Measurements from ENCODE around the gene VIT.
"Not testable (repeated sequence)": the region's sequence is repeated elsewhere in the genome, so short reads cannot be mapped to it uniquely, and the experiment has no call there.

Gene VIT

DNA sequence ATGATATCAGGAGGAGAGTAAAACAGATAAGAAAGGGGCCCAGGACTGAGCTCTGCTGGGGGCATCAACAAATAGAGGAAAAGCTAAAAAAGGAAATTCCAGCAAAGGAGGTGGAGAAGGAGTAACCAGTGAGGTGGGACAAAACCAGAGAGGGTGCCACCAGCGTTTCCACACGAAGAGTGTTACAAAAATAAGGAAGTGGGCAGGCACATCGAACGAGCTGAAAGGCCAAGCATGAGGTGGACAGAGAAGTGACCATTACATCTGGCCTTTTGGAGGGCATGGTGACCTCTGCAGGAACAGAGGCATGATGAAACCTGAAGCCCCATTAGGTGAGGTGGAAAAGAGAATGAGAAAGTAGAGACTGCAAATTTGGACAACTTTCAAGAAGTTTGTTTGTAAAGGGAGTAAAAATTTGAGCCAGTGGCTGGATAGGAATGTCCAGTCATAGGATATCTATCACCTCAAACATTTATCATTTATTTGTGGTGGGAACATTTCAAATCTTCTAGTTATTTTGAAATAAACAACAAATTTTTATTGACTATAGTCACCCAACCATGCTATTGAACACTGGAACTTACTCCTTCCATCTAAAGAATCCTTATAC is 18.4 kb upstream of the VIT start:
- DNase-seq = no peak

DNA sequence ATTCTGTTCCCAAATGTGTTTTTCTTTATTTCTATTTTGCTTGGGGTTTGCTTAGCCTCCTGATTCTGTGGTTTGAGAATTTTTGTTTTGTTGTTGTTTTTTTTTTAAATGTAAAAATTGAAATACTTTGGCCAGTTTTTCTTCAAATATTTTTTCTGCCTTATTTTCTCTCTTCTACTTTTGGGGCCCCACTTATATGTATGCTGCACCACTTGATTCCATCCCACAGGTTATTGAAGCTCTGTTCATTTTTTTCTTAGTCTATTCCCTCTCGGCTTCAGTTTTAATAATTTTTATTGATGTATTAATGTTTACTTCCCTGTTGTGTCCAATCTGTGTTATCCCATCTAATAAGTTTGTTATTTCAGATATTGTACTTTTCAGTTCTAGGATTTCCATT is 17.7 kb upstream of the VIT start:
- DNase-seq = no peak

DNA sequence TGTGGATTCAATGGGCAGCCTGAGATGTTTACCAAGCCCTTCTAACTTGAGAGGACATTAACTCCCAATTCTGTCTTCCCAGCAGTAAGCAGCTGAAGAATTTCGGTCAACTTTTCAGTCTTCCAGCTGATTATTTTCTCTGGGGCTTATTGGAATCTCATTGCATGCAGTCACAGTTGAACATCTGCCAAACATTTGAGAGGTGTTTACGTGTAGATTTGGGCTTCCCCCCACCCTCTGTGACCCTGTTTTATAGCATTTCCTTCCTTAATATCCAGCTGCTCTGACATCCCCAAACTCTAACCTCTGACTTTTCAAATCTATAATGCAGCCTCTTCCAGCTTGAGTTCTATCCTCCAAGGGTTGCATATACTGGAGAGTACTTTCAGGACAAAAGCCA is 16.5 kb upstream of the VIT start:
- DNase-seq = no peak

DNA sequence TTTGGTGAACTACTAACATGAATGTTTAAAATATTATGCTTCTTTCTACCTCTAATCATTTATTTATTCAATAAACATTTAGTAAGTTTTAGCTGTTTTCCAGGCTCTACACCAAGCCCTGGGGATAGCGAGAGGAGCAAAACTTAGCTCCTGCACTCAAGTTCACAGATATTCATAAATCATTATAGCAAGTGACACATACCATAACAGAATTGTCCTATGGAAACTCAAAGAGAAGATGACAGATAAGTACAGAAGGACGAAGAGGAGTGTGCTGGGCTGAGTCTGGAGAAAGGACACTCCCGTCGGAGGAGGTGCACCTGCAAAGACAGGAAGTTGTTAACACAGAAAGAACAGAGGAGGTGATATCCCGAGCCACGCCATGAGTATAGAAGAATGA is 13.9 kb upstream of the VIT start:
- DNase-seq = no peak

DNA sequence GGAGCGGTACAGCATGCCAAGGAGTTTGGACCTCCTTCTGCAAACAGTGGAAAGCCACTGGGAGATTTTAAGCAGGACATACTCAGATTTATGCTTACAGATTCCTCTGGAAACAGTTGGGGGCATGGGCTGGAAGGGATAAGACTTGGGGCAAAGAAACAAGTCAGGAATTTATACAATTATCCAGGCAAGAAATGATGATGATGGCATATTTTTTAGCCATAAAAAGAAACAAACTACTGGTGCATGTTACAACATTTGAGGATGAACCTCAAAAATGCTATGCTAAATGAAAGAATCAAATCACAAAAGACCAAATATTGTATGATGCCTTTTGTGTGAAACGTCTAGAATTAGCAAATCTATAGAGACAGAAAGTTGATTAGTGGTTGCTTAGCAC is 13.5 kb upstream of the VIT start:
- no peak for DNase-seq

DNA sequence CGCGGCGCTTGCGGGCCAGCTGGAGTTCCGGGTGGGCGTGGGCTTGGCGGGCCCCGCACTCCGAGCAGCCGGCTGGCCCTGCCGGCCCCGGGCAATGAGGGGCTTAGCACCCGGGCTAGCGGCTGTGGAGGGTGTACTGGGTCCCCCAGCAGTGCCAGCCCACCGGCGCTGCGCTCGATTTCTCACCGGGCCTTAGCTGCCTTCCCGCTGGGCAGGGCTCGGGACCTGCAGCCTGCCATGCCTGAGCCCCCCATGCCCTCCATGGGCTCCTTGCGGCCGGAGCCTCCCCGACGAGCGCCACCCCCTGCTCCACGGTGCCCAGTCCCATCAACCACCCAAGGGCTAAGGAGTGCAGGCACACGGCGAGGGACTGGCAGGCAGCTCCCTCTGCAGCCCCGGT is 8.2 kb upstream of the VIT start:
- not testable (repeated sequence) for DNase-seq

DNA sequence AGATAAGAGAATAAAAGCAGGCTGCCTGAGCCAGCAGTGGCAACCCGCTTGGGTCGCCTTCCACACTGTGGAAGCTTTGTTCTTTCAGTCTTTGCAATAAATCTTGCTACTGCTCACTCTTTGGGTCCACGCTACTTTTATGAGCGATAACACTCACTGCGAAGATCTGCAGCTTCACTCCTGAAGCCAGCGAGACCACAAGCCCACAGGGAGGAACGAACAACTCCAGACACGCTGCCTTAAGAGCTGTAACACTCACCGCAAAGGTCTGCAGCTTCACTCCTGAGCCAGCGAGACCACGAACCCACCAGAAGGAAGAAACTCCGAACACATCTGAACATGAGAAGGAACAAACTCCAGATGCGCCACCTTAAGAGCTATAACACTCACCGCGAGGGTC is 7.5 kb upstream of the VIT start:
- not testable (repeated sequence) for DNase-seq

DNA sequence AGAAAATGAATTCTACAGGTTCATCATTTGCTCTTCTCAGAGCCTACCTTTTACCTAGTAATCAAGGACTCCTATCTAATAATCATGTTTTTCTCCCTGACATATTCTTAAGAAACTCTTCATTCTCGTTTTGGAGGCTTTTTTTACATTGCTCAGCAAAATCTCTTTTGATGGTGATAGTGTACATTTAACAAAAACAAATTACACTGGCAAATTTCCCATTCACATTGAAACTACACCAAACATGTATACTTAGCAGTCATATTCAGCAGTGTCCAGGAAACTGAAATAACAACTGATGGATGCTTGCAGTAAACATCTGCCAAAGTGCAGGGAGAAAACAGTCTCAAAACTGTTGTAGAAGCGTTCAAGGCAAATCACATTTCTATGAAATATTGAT is 4.4 kb upstream of the VIT start:
- DNase-seq = no peak

DNA sequence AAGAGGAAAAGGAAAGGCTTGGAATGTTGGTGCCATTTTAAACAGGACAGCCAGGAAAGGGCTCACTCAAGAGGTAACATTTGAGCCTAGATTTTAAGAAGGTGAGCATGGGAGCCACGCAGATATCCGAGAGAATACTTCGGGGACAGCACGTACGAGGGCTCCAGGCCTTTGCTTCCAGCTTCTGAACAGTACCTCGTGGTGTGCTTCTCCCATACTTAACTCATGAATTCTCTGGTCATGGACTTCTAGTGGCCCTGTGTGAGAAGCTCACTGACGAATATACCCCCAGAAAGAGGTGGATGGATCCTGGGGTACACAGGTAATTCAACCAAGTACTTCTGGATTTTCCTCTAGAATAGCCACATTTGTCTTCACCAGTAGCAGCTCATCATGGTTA is 2.7 kb upstream of the VIT start:
- no peak for DNase-seq

DNA sequence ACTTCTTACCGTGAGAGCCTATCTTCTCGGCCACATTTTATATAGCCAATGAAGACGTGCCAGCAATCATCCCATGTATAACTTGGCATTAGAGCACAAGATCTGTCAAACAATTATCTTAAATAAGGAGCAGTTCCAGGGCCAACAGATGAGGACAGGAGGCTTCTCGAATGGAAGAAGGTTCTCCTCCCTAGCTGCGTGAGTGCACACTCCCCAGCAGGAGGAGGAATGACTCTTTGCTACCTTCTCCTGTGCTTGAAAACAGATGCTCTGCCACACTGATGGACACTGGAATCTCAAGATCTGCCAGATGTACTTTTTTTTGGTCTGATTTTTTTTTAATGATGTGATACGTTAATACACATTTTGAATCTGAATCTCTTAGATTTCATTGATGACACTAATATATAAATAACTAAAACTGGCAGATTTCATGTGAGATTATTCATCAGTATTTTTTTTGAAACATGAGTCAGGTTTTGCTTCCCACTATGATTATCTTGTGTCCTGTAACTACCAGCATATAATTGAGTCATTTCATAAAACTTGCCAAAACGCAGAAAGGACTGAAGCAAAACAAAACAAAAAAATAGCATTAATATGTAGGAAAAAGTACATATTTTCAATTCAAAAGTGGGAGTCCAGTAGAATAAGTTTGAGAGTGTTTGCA is 626 bp upstream of the VIT start:
- DNase-seq = no peak

DNA sequence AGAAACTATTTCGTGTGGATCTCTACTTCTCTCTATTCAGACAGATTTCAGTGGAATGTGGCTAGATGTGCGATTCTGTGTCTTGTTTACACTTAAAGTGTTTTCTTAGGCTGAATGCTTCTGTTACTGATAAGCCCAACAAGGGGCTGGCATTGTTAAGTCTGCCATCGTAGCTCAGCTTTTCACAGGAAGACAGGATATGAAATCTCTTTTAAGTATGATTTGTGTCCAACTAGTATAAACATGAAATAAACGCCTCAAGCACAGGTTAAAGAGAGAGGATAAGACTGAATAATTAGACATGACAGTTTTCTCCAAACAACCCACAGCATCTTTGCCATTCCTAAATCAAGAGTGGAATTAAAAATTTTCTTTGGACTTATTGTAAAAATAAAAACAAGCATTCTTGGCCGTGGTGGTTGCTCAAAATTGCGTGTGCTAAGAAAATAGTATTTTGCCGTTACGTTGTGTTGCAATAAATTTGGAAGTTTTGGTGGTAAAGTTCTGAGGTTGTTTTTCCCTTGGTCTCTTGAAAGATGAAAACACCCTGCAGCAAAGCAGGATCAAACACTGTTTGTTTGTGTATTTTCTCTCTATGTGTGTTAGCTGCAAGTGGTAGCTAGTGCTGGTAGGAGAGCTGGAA is 1.0 kb downstream of the VIT start:
- DNase-seq = no peak

DNA sequence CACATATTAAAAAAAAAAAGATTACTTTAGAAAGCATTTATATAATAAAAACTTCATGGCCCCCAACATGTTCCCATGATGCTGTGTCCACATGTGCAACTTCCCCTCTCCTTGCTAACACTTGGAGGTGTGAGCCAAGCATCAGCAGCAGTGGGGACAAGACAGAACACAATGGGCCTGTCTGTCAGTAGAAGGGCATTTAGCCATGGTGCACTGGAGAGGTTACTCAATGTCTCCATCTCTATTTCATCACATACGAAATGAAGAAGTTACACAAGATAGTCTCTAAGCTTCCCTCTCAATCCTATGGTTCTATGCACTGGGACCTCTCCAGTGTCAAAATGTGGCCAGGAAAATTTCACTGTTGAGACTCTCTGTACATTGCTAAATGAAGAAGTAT is 2.5 kb downstream of the VIT start:
- DNase-seq = no peak

DNA sequence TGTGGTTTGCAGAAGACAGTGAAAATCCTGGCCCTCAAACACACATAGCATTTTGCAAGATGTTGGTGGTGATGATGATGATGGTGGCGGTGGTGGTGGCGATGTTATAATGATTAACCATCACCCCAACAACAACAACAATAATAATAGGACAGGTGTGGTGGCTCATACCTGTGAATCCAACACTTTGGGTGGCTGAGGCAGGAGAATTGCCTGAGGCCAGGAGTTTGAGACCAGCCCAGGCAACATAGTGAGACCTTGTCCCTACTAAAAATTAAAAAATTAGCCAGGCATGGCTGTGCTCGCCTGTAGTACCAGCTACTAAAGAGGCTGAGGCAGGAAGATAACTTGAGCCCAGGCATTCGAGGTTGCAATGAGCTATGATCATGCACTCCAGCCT is 3.8 kb downstream of the VIT start:
- DNase-seq = no peak

DNA sequence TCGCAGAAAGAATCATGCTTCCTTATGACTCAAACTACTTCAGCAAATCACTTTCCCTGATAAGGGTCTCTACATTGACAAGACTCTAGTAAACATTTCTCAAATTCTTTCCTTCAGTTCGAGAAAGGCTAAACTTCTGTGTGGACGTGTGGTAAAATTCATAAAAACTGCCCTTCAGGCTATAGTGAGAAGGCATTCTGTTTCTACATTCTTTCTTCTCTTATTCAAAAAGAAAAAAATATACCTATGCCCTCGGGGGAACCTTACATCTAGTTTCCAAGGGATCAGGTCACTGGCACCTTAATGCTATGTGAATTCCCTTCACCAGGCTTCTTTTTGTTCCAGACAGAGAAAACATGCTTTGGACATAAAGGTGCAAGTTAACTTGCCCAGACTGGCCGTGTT is 4.9 kb downstream of the VIT start:
- DNase-seq = no peak

DNA sequence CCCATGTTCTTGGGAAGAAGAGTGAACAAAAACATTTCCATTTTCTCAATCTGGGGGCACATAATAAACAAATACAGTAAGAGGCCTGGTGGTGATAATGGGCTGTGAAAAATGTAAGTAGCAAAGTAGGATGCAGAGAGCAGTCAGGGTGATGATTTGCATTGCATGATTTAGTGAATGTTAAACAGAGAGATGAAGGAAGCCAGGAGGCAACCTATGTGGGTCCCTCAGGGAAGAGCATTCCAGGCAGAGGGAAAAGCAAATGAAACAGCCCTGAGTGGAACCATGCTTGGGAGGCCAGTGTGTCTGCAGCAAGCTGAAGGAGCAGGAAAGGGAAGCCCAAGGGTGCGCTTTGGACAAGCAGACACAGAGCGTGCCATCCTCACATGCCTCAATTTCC is 5.4 kb downstream of the VIT start:
- no peak for DNase-seq

DNA sequence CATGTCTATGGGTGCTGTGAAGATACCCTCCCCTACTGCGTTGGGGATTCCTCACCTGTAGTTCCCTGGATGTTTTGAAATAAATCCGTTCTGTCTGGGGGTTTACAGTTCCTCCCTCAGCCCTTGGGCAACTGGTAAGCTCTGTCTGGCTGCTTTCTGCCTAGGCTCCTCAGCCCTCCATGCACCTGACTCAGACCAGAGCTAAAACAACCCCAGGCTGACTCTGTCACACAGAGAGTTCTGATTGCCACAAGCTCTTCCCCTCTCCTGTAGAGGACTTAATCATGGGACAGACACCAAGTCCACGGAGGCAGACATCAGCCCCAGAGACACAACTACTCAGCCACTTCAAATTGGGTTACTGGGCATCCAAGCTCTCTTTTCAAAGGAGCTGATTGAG is 6.3 kb downstream of the VIT start:
- DNase-seq = no peak

DNA sequence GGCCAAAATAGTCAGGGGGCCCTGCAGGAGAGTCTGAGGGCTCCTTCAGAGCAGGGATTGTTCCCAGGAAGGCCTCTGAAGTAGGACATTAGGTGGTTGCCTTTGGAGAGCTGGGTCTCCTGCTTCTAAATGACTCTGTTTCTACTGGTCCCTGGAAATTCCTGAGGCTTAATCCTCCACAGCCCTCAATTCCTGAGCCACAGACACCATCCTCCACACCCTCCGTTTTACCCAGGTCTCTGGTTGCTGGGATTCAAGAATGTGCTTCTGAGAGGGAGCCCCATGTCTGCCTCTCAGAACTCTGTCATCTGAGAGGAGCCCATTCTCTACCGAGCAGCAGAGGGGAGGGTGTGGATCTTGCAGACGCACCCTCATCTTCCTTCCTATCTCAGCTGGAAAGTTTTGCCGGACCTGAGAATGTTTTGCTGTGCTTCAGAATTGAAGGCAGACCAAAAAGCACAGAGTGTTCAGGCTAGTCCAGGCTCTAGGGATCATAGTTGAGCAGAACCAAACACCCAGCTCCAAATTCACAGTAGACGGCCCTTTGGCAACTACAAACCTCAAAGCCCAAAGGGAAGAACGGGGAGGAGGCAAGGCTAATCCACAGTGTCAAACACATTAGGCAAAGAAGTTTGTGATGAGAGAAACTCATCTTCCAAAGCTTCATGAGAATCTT is 8.1 kb downstream of the VIT start:
- DNase-seq = no peak

DNA sequence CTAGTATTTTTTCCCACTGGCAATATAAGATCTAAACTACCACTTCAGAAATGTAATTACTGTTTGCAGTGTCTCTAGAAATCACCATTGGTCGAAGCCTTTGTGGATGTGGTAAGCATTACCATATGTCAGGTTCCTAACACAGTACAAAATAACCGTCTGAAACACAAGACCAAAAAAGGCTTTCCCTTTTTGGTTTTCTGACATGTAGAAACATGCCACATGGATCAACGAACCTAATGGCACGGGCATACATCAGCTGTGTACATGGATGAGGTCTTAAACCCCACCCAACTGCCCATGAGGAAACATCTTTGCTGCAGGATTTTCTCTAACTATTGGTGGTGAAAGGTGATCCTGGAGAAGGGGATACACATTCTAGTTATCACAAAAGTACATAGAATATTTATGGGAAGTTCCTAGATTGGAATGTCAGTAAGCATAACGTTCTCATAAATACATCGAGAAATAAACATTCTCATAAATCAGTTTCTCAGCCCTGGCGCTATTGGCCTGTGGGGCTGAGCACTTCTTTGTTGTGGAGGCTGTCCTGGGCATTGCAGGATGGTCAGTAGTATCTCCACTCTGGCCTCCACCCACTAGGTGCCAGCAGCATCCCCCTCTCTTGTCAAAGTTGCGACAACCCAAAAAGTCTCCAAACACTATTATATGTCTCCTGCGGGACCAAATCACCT is 9.0 kb downstream of the VIT start:
- DNase-seq = no peak

DNA sequence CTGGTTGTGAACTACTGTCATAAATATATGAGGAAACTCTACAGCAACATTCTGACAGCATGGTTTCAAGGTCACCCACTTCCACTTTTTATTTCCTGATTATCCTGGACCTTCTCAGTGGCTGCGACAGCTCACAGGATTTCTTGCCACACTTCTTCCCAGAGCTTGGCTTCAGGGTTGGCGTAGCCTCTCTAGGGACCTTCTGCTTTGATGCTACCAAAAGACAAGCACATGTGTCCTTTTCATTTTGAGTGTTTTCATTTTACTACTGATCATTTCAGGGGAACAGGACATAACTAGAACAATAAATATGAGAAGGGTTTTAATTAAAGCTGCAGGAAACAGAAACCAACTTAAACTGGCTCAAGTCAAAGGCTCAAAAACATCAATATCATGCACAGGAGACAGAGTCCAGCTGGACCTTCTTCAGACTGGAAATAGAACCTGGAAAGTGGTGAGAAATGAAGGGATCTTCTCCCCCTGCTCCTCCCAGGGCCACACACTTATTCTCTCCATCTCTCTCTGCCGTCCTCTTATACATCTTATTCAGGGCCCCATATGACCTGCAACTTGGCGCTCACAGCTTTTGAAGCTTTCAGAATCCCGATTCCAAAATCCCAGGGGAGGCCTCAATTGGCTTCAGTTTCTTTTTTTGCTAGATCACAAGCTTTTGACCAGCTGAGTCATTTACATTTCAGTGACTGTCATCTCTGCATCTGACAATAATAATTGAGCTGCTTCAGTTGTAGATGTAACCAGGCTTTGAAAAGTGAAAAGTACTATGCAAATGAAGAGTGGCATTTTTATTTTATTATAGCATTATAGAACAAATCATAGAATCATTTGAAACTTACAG is 9.7 kb downstream of the VIT start:
- no peak for DNase-seq

DNA sequence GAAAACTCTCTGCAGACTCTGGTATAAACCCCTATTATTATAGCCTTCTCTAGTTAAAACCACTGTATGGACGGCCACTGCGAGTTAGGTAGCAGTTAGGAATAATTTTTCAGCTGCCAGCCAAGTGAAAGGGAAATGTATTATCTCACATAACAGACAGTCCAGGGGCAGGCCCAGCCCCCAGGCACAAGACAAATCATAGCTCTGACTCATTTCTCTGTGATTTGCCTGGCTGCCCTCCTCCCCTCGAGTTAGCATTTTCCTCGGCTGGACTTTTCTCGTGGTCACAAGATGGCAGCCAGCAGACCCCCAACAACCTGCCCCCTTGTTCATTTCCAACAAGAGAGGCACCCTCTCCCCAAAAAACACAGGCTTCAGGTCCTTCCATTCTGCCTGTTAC is 10.5 kb downstream of the VIT start:
- DNase-seq = no peak

DNA sequence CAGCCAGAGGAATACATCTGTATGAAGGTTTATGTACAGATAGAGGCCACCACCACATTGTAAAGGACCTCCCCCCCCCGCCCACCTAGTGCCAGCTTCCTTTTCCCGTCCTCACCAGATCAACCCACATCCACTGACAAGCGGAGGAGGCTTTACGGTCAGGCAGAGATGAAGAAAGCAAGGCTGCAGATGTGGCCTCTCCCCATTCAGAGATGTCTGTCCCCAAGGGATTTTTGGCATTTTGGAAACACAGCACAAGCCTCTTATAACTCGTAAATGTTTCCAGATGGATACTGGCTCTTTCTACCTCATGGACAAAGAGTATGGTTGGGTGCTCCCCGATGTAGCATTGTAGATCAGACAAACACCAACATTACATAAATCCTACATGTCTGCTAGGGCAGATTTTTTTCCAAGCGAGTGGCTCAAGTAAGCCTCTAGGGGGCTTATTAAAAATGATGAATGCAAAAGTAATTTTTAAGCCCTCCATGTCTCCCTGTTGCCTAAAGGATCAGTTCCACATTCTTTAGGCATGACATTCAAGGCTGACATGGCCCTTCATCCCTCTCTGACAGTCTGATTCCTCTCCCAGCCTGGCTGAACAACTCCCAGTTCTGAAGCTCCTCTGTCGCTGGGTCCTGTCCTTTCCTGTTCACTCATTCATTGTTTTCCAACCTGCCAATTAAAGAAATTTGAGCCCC is 11.7 kb downstream of the VIT start:
- DNase-seq = no peak
